ENCODE results near the gene AFF1.

DNA sequence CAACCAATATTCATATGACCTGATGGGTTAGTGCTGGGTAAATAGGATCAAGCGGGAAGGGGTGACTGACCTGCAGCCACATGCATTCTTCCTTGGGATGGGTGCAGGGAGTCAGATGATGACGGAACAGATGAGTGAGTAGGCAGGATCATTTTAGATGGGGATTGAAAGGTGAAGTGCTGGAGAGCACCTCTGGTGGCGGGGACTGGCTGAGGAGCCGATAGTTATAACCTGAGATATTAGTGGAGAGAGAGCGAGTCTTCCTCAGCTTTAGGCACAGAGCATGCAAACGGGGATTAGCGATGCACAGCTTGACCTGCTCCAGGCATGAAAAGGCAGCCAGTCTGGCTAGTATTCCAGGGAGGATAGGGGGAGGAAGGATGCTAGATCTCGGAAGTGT is 99.1 kb downstream of the AFF1 start:
- TF ChIP-seq POLR2A (IDR thresholded peaks at IDR 0.05) = no peak
- no peak for TF ChIP-seq POLR2AphosphoS5 (IDR thresholded peaks at IDR 0.05)
- no peak for TF ChIP-seq CTCF (IDR thresholded peaks at IDR 0.05)
- no peak for TF ChIP-seq EP300 (IDR thresholded peaks at IDR 0.05)
